HEK293T (cell line): ENCODE measurements around the gene APOBEC2.

ENCODE experiments used
- CTCF ChIA-PET: fragments of 350-600 bp; formaldehyde crosslinking; extraction: SDS; loops from one replicate; lab custom pipeline; 2021; ENCODE audit warnings: antibody characterized with exemption, inconsistent platforms; lab: Yijun Ruan, JAX
- POLR2A ChIA-PET: fragments of 350-600 bp; formaldehyde crosslinking; extraction: SDS; loops from one replicate; lab custom pipeline; 2020; ENCODE audit warnings: antibody characterized with exemption, inconsistent platforms; lab: Yijun Ruan, JAX
- DNase-seq: peaks from one replicate; pipeline ENCODE4 v3.0.0; 2012; ENCODE audit warnings: mixed read lengths; ENCODE audit errors: extremely low spot score
- ARNT ChIP-seq: fragments of 450-650 bp; IDR thresholded peaks from 2 replicates; pipeline ENCODE4 v1.6.1; 2017; ENCODE audit warnings: mild to moderate bottlenecking
- BHLHE40 ChIP-seq: fragments of 450-650 bp; IDR thresholded peaks from 2 replicates; pipeline ENCODE4 v1.6.1; 2016; ENCODE audit warnings: mild to moderate bottlenecking, moderate library complexity, borderline replicate concordance
- CTBP1 ChIP-seq: fragments of 450-650 bp; IDR thresholded peaks from 2 replicates; pipeline ENCODE4 v1.6.1; 2016; ENCODE audit warnings: borderline replicate concordance
- ELF4 ChIP-seq: fragments of 450-650 bp; IDR thresholded peaks from 2 replicates; pipeline ENCODE4 v1.6.1; 2017; ENCODE audit warnings: antibody characterized with exemption
- FOXA1 ChIP-seq: fragments of 450-650 bp; IDR thresholded peaks from 2 replicates; pipeline ENCODE4 v1.6.1; 2016; ENCODE audit warnings: mild to moderate bottlenecking
- FOXK2 ChIP-seq: fragments of 450-650 bp; IDR thresholded peaks from 2 replicates; pipeline ENCODE4 v1.6.1; 2016; ENCODE audit warnings: mild to moderate bottlenecking
- FOXM1 ChIP-seq: fragments of 450-650 bp; IDR thresholded peaks from 2 replicates; pipeline ENCODE4 v1.6.1; 2017; ENCODE audit warnings: mild to moderate bottlenecking, borderline replicate concordance
- HDGF ChIP-seq: fragments of 450-650 bp; IDR thresholded peaks from 2 replicates; pipeline ENCODE4 v1.6.1; 2017; ENCODE audit warnings: antibody characterized with exemption, borderline replicate concordance
- L3MBTL2 ChIP-seq: fragments of 450-650 bp; conservative IDR thresholded peaks from 2 replicates; pipeline ENCODE4 v1.6.1; 2016; ENCODE audit warnings: mild to moderate bottlenecking
- LEF1 ChIP-seq: fragments of 450-650 bp; IDR thresholded peaks from 2 replicates; pipeline ENCODE4 v1.6.1; 2017; ENCODE audit warnings: mild to moderate bottlenecking, borderline replicate concordance
- NFRKB ChIP-seq: fragments of 450-650 bp; IDR thresholded peaks from 2 replicates; pipeline ENCODE4 v1.6.1; 2016; ENCODE audit warnings: mild to moderate bottlenecking, moderate library complexity
- SP1 ChIP-seq: fragments of 450-650 bp; IDR thresholded peaks from 2 replicates; pipeline ENCODE4 v1.6.1; 2017
- SUZ12 ChIP-seq: fragments of 450-650 bp; IDR thresholded peaks from 2 replicates; pipeline ENCODE4 v1.6.1; 2016; ENCODE audit warnings: mild to moderate bottlenecking
- TARDBP ChIP-seq: fragments of 450-650 bp; IDR thresholded peaks from 2 replicates; pipeline ENCODE4 v1.6.1; 2016
- ZNF384 ChIP-seq: fragments of 450-650 bp; IDR thresholded peaks from 2 replicates; pipeline ENCODE4 v1.6.1; 2016
- TF ChIP-seq, protein P1 (sequence below): fragments of 450-650 bp; IDR thresholded peaks from 2 replicates; pipeline ENCODE4 v1.6.1; 2016

APOBEC2 gene

DNA sequence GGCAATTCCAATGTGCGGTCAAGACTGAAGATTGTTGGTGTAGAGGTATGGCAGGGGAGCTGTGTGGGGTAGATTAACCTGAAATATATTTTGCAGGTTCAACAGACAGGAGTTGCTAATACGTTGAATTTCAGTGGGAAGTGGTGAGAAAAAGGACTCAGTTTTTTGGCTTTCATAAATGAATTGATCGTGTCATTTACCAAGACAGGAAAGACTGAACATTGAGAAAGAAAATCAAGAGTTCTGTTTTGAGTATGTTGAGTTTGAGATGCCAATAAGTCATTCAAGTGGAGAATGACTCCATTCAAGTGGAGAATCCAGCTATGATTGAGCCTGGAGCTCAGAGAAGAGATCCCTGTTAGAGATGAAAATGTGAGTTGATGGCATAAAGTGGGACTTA is 50.8 kb downstream of the APOBEC2 start:
- ChIA-PET CTCF (interaction anchor here (1.1 kb wide), 1 partner anchor 12 kb away, joined by 4 read pairs; no protein-coding TSS in a partner anchor), POLR2A (no interaction called here)
- DNase-seq = no peak
- no peak for TF ChIP-seq SP1
- TF ChIP-seq FOXA1 = no peak
- no peak for TF ChIP-seq LEF1
- no peak for TF ChIP-seq HDGF
- no peak for TF ChIP-seq L3MBTL2
- TF ChIP-seq ELF4 = no peak
- no peak for TF ChIP-seq FOXM1
- TF ChIP-seq SUZ12 = no peak
- TF ChIP-seq, protein P1, sequence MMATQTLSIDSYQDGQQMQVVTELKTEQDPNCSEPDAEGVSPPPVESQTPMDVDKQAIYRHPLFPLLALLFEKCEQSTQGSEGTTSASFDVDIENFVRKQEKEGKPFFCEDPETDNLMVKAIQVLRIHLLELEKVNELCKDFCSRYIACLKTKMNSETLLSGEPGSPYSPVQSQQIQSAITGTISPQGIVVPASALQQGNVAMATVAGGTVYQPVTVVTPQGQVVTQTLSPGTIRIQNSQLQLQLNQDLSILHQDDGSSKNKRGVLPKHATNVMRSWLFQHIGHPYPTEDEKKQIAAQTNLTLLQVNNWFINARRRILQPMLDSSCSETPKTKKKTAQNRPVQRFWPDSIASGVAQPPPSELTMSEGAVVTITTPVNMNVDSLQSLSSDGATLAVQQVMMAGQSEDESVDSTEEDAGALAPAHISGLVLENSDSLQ = no peak
- TF ChIP-seq FOXK2 = no peak
- TF ChIP-seq TARDBP = no peak
- TF ChIP-seq ZNF384 = no peak
- TF ChIP-seq CTBP1 = no peak
- TF ChIP-seq ARNT = no peak
- TF ChIP-seq BHLHE40 = no peak
- no peak for TF ChIP-seq NFRKB

DNA sequence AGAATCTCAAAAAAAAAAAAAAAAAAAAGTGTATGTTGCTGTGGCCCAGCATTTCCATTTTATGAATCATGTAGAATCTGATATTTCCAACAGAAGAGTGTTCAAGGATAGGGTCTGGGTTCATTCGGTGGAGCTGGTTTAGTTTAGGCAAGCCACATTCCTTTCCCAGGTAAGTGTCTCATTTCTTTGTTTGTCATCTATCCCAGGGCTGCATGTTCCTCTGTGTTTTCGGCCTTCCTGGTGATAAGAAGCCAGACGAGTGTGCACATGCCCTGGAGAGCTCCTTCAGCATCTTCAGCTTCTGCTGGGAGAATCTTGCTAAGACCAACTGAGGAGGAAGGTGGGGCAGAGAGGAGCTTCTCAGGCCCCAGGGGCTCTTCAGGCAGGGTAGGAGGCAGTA is 58.0 kb downstream of the APOBEC2 start:
- no peak for DNase-seq
- TF ChIP-seq ELF4 = no peak
- TF ChIP-seq L3MBTL2 = no peak
- no peak for TF ChIP-seq NFRKB
- no peak for TF ChIP-seq SUZ12
- no peak for TF ChIP-seq LEF1
- ChIA-PET POLR2A (no interaction called here), CTCF (no interaction called here)
